A673 (cell line): Measurements from ENCODE around the gene KAZN. TPM values are rescaled to one million over a fixed set of nuclear protein-coding genes. Genes with fewer than 3 reads are reported as not detected.

Experiments used
- BruUV-seq: library from RNA; stranded (reverse); fragments of 400-500 nt; replicated peaks from 2 replicates; lab custom pipeline; 2021; lab: Mats Ljungman, UMichigan
- CTCF ChIA-PET: fragments of 300-600 bp; sonication (Branson Sonifier 250); formaldehyde crosslinking; loops from one replicate; lab custom pipeline; 2022; ENCODE audit warnings: antibody characterized with exemption; lab: Charles Lee
- POLR2A ChIA-PET: fragments of 300-600 bp; sonication (Branson Sonifier 250); formaldehyde crosslinking; loops from one replicate; lab custom pipeline; 2022; ENCODE audit warnings: antibody characterized with exemption; ENCODE audit not compliant: low non-redundant PET; lab: Charles Lee
- DNase-seq: peaks from one replicate; pipeline ENCODE4 v3.0.0-alpha.2; 2015; ENCODE audit warnings: low spot score
- H3K27ac ChIP-seq: fragments of 200-600 bp; sonication (generic); 2 replicates; pipeline ENCODE4 v1.5.1; 2016; ENCODE audit warnings: mixed run types, low read depth, mild to moderate bottlenecking, mixed read lengths, antibody characterized with exemption, low read length; ENCODE audit not compliant: poor library complexity, severe bottlenecking
- H3K27me3 ChIP-seq: fragments of 200-600 bp; sonication (generic); replicated peaks from 2 replicates; pipeline ENCODE4 v1.6.1; 2017; ENCODE audit warnings: mixed run types, low read depth, mild to moderate bottlenecking, mixed read lengths, antibody characterized with exemption, low read length; ENCODE audit not compliant: insufficient read depth, poor library complexity
- H3K36me3 ChIP-seq: fragments of 200-600 bp; sonication (generic); 2 replicates; pipeline ENCODE4 v1.6.1; 2016; ENCODE audit warnings: mixed run types, mild to moderate bottlenecking, mixed read lengths, antibody characterized with exemption, low read length; ENCODE audit not compliant: insufficient read depth, poor library complexity, severe bottlenecking
- H3K4me1 ChIP-seq: fragments of 200-600 bp; sonication (generic); 2 replicates; pipeline ENCODE4 v1.6.1; 2017; ENCODE audit warnings: mixed run types, mild to moderate bottlenecking, mixed read lengths, antibody characterized with exemption, low read length; ENCODE audit not compliant: insufficient read depth, poor library complexity, severe bottlenecking
- H3K4me3 ChIP-seq: fragments of 200-600 bp; sonication (generic); 2 replicates; pipeline ENCODE4 v1.5.1; 2016; ENCODE audit warnings: low read depth, mixed run types, mild to moderate bottlenecking, mixed read lengths, low read length; ENCODE audit not compliant: poor library complexity, severe bottlenecking
- H3K9me3 ChIP-seq: fragments of 200-600 bp; sonication (generic); 2 replicates; pipeline ENCODE4 v1.6.1; 2016; ENCODE audit warnings: mixed run types, low read depth, mild to moderate bottlenecking, mixed read lengths, antibody characterized with exemption, low read length; ENCODE audit not compliant: poor library complexity, severe bottlenecking
- CTCF ChIP-seq: fragments of 300-800, 200-600 bp; sonication (generic); conservative IDR thresholded peaks from 2 replicates; pipeline ENCODE4 v1.5.1; 2017; ENCODE audit warnings: low read depth, mild to moderate bottlenecking, antibody characterized with exemption, low read length, moderate library complexity, mixed read lengths
- EZH2 ChIP-seq: fragments of 200-600 bp; sonication (generic); IDR thresholded peaks from 2 replicates; pipeline ENCODE4 v1.6.1; 2017; ENCODE audit warnings: borderline replicate concordance, low read depth, mild to moderate bottlenecking, mixed read lengths, antibody characterized with exemption, low read length; ENCODE audit not compliant: poor library complexity, severe bottlenecking
- intact Hi-C: fragments of 100-400 bp; cut with micrococcal nuclease; formaldehyde crosslinking; loops from one replicate; pipeline ENCODE4 v1.10.0; 2022; ENCODE audit not compliant: unreplicated experiment
- total RNA-seq: library from RNA; stranded (reverse); gene quantifications from 2 replicates; pipeline ENCODE4 v1.2.3, GENCODE V29; 2021

KAZN gene
- total RNA-seq, 1 experiment from 2014 or later: 8.0 TPM

DNA sequence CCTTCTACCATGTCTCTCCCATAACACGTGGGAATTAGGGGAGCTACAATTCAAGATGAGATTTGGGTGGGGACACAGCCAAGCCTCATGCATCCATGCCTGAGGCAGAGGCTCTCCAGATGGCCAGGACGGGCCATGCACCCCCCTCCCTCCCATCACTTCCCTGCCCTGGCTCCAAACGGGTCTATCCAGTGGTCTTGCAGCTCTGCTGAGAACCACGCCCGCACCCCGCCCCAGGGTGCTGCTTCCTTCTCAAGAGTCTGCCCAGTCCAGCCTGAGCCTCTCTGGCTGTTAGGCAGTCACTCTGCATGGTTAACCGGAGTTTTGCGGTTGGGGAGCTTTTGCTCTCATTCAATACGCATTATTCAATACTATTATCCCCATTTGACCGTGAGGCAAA lies 423.6 kb downstream of the KAZN start:
- no TSS peak for BruUV-seq
- no peak for TF ChIP-seq EZH2
- no peak for DNase-seq
- no peaks in the 10 kb centered on the region for H3K9me3 ChIP-seq
- no peak overlapping the region for H3K4me3 ChIP-seq
- intact Hi-C loops: loop anchor here (10.0 kb wide), 2 partner anchors 107 to 417 kb away; no protein-coding TSS in a partner anchor
- no peaks in the 10 kb centered on the region for H3K27me3 ChIP-seq
- H3K36me3 ChIP-seq: no peaks in the 10 kb centered on the region
- H3K4me1 ChIP-seq: no peaks in the 10 kb centered on the region
- CTCF ChIA-PET: no interaction called here
- POLR2A ChIA-PET: no interaction called here
- no peak overlapping the region for H3K27ac ChIP-seq

- intact Hi-C loops: loop anchor here (10.0 kb wide), 2 partner anchors 108 to 418 kb away; no protein-coding TSS in a partner anchor
- POLR2A ChIA-PET: no interaction called here
- Histone ChIP-seq H3K27ac (no peak overlapping the region), H3K4me1 (no peaks in the 10 kb centered on the region), H3K27me3 (no peaks in the 10 kb centered on the region), H3K4me3 (no peak overlapping the region), H3K36me3 (no peaks in the 10 kb centered on the region), H3K9me3 (no peaks in the 10 kb centered on the region)
- no peak for DNase-seq
- CTCF ChIA-PET: no interaction called here
- no TSS peak for BruUV-seq
- TF ChIP-seq EZH2 (no peak), CTCF (no peak)
Observed at GRCh38 chr1:15023205-15023604, 424.7 kb downstream of the KAZN start.

DNA sequence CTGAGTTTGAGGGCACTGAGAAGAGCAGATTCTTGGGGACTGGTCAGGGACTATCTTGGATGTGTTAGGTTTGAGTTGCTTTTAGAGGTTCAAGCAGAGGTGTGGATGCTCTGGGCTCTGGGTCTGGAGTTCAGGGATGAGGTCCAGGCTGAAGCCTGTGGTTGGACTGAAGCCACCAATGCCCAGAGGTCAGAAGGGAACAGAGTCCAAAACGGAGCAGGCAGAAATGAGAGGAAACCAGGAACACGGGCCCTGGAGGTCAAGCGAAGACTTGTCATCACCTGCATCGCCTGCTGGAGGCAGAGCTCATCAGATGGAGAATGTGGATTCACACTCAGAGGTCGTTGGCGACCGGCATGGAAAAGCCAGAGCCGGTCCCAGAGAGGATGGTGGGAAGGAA lies 425.5 kb downstream of the KAZN start:
- CTCF ChIA-PET: no interaction called here
- no peak overlapping the region for H3K4me3 ChIP-seq
- no peaks in the 10 kb centered on the region for H3K9me3 ChIP-seq
- no peak for DNase-seq
- intact Hi-C loops: loop anchor here (10.0 kb wide), 2 partner anchors 109 to 419 kb away; no protein-coding TSS in a partner anchor
- no peak overlapping the region for H3K27ac ChIP-seq
- POLR2A ChIA-PET: no interaction called here
- H3K36me3 ChIP-seq: no peaks in the 10 kb centered on the region
- BruUV-seq: no TSS peak
- no peaks in the 10 kb centered on the region for H3K27me3 ChIP-seq
- TF ChIP-seq CTCF: no peak
- no peak for TF ChIP-seq EZH2
- H3K4me1 ChIP-seq: no peaks in the 10 kb centered on the region

DNA sequence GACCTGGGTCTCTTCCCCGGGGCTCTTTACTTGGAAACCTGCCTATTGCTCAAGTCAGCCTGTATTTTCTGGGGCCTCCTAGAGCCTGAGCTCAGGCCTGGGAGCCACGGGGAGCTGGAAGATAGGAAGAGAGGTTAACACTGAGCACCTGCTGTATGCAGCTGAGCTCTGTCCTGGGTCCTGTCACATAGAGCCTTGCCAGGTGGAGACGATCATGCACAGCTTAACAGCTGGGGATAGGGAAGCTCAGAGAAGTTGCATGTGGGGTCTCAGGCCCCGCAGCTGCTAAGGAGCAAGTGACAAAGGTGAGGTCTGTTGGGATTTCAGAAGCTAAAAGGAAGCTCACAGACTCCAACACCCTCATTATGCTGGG lies 427.6 kb downstream of the KAZN start:
- ChIA-PET POLR2A (no interaction called here), CTCF (interaction anchor here (0.7 kb wide), 3 partner anchors 246 to 1044 kb away, joined by 3 to 5 read pairs (median 4); no protein-coding TSS in a partner anchor)
- BruUV-seq: no TSS peak
- Histone ChIP-seq H3K36me3 (no peaks in the 10 kb centered on the region), H3K4me3 (no peak overlapping the region), H3K27ac (no peak overlapping the region), H3K4me1 (no peaks in the 10 kb centered on the region), H3K9me3 (no peaks in the 10 kb centered on the region), H3K27me3 (no peaks in the 10 kb centered on the region)
- intact Hi-C loops: loop anchor here (5.0 to 10.0 kb wide), 5 partner anchors 111 to 1059 kb away; no protein-coding TSS in a partner anchor
- TF ChIP-seq CTCF (no peak), EZH2 (no peak)
- no peak for DNase-seq
